ENCODE results near the gene DCAF16.

DCAF16 gene

DNA sequence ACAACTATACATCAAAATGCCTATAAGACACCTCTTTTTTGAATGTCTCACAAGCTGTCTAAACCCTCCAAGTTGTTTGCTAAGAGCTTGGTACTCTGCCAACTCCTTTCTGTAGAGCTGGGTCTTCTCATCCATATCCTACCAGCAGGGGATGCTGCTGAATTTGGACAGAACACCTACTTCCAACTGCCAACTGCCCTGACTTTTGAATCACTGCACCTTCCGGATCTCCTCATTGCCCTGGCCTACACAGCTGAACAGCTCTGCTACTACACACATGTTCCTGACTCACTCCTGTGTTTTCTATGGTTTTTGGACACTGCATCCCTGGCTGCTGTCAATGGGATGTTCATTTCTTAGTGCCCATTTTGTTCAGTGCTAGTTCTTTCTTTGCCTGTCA lies 47.8 kb downstream of the DCAF16 start:
- TF ChIP-seq ZFX (IDR thresholded peaks at IDR 0.05; ENCODE audit: borderline replicate concordance), result no peak
- TF ChIP-seq, protein P1, sequence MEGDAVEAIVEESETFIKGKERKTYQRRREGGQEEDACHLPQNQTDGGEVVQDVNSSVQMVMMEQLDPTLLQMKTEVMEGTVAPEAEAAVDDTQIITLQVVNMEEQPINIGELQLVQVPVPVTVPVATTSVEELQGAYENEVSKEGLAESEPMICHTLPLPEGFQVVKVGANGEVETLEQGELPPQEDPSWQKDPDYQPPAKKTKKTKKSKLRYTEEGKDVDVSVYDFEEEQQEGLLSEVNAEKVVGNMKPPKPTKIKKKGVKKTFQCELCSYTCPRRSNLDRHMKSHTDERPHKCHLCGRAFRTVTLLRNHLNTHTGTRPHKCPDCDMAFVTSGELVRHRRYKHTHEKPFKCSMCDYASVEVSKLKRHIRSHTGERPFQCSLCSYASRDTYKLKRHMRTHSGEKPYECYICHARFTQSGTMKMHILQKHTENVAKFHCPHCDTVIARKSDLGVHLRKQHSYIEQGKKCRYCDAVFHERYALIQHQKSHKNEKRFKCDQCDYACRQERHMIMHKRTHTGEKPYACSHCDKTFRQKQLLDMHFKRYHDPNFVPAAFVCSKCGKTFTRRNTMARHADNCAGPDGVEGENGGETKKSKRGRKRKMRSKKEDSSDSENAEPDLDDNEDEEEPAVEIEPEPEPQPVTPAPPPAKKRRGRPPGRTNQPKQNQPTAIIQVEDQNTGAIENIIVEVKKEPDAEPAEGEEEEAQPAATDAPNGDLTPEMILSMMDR (IDR thresholded peaks at IDR 0.05), result peak; percentile 12; the same call in 1 of the 2 replicates
- no peak overlapping the region for H3K27ac ChIP-seq

DNA sequence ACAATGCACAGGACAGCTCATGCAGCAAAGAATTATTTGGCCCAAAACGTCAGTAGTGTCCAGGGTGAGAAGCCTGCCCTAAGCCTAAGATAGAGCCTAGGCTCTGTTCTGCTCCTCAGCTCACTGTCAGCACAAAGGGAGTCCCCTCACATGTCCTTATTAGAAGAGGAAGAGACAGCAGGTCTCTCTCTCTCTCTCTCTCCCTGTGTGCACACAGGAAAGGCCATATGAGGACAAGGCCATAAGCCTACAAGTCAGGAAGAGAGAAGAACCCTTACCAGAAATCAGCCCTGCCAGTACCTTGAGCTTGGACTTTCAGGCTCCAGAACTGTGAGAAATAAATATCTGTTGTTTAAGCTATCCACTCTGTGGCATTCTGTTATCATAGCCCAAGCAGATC lies 49.5 kb downstream of the DCAF16 start:
- no peak overlapping the region for H3K27ac ChIP-seq
- no peak for TF ChIP-seq ZFX (IDR thresholded peaks at IDR 0.05; ENCODE audit: borderline replicate concordance)
- TF ChIP-seq, protein P1 (IDR thresholded peaks at IDR 0.05), result no peak

DNA sequence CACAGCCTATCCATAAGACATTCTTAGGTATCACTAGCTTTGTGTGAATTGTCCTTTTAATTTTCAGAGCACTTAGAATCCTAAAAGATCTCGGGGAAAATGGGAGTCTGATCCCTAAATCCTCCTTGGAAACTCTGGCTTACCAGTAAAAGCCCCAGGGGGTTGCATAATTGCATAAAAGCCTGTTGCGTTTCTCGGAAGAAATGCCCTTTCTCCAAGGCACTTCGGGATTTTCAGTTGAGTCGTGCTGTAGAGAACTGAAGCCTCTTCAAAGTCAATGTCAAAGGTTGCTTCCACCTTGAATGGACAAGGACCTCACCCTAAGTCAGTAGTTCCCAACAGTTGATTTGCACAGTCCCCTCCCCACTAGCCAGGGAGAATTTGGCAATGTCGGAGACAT lies 49.9 kb downstream of the DCAF16 start:
- TF ChIP-seq, protein P1 (IDR thresholded peaks at IDR 0.05), result no peak
- no peak for TF ChIP-seq ZFX (IDR thresholded peaks at IDR 0.05; ENCODE audit: borderline replicate concordance)
- H3K27ac ChIP-seq, result no peak overlapping the region

DNA sequence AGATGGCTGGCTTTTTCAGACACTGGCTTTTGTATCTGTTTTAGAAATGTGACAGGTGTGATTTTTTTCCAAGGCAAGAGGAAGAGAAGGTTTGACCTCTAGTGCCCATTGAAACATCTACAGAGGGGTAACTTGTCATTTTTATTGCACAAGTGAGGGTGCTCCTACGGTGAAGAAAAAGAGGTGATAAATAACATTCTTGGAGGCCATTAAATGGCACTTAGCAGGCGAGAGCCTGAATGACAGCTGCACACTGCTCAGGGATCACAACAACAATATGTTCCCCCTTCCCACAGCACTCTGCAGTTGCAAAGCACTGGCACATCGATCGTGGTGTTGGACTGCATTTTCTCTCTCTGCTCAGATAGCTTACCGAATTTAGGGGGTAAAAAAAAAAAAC lies 52.1 kb downstream of the DCAF16 start:
- no peak for TF ChIP-seq ZFX (IDR thresholded peaks at IDR 0.05; ENCODE audit: borderline replicate concordance)
- TF ChIP-seq, protein P1 (IDR thresholded peaks at IDR 0.05), result no peak
- no peak overlapping the region for H3K27ac ChIP-seq

DNA sequence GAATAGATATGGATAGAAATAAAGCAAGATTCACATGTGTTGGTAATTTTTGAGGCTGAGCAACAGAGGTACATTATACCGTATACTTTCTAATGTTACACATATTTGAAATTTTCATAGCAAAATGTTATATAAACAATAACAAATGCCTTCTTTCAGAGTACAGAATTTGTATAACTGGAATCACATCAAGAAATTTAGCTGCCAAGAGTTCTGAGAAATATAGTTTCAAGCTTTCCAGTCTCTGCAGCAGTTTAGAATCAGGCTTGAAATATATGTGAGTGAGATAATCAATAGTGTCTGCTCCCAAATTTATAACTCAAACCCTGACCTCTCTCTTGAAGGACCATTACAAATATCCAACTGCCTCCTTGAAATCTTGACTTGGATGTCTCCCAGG lies 52.9 kb downstream of the DCAF16 start:
- no peak for TF ChIP-seq ZFX (IDR thresholded peaks at IDR 0.05; ENCODE audit: borderline replicate concordance)
- TF ChIP-seq, protein P1 (IDR thresholded peaks at IDR 0.05), result no peak
- H3K27ac ChIP-seq, result no peak overlapping the region

DNA sequence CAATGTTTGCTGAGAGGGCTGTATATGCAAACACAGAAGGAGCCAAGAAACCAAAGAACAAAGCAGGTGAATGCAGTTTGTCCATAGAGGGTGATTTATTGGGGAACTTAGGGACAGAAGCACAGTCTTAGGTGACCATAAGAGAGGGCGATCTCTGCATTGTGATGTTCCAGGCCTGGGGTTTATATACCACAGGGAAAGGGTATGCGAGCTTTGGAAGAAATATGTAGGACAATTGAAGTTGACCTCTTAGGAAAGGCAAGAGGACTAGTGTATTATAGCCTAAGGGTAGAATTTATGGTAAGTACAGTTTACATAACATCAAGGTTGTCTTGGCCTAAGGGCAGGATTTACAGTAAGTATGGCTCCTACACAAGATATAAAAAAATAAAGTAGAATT lies 56.9 kb downstream of the DCAF16 start:
- no peak overlapping the region for H3K27ac ChIP-seq
- no peak for TF ChIP-seq ZFX (IDR thresholded peaks at IDR 0.05; ENCODE audit: borderline replicate concordance)
- TF ChIP-seq, protein P1 (IDR thresholded peaks at IDR 0.05), result no peak

Measured in 22Rv1 (cell line).